ENCODE measurements around the gene SNTG2.
"Not testable (repeated sequence)": the region's sequence is repeated elsewhere in the genome, so short reads cannot be mapped to it uniquely, and the experiment has no call there.

SNTG2 gene

GRCh38 chr2:1394709-1395408 is 444.2 kb downstream of the SNTG2 start:
- no peak for DNase-seq

- no peak for DNase-seq
These were observed 446.7 kb downstream of the SNTG2 start for GRCh38 chr2:1397350-1397749.

GRCh38 chr2:1398191-1398590 is 447.5 kb downstream of the SNTG2 start:
- DNase-seq = no peak

- no peak for DNase-seq
These were observed 450.5 kb downstream of the SNTG2 start for GRCh38 chr2:1400943-1401735.

- DNase-seq = no peak
These were observed 451.4 kb downstream of the SNTG2 start for GRCh38 chr2:1402064-1402463.

- no peak for DNase-seq
These were observed 452.9 kb downstream of the SNTG2 start for GRCh38 chr2:1403565-1403964.

GRCh38 chr2:1405124-1405523 is 454.5 kb downstream of the SNTG2 start:
- no peak for DNase-seq

- DNase-seq = no peak
These were observed 455.3 kb downstream of the SNTG2 start for GRCh38 chr2:1405967-1406366.

GRCh38 chr2:1406434-1406833 is 455.8 kb downstream of the SNTG2 start:
- no peak for DNase-seq

- DNase-seq = no peak
These were observed 457.5 kb downstream of the SNTG2 start for GRCh38 chr2:1407950-1408675.

- DNase-seq = no peak
These were observed 462.6 kb downstream of the SNTG2 start, which contains the start of gene TPO for GRCh38 chr2:1413156-1413710. TPO (plus strand) TSS chr2:1413463; CDS start chr2:1414409, 946 bp downstream.

- no peak for DNase-seq
These were observed 463.5 kb downstream of the SNTG2 start for GRCh38 chr2:1414121-1414520.

- not testable (repeated sequence) for DNase-seq
These were observed 464.3 kb downstream of the SNTG2 start for GRCh38 chr2:1414901-1415300.

GRCh38 chr2:1415501-1415900 is 464.9 kb downstream of the SNTG2 start:
- DNase-seq = no peak

Measured in midbrain (tissue), 1 donor.